Skeletal muscle cell (primary cell): Measurements from ENCODE around the gene VTCN1.
"Not testable (repeated sequence)": the region's sequence is repeated elsewhere in the genome, so short reads cannot be mapped to it uniquely, and the experiment has no call there.

Experiments used
- DNase-seq: peaks from one replicate; pipeline ENCODE4 v3.0.0-alpha.2; 2010; ENCODE audit warnings: low read depth
- H3K4me3 ChIP-seq: 2 replicates; pipeline ENCODE4 v1.5.1; 2011; ENCODE audit warnings: low read depth, mild to moderate bottlenecking, control low read depth, low read length, moderate library complexity

The VTCN1 gene

GRCh38 chr1:117171900-117172511 lies 38.7 kb downstream of the VTCN1 start:
- peak; percentile 73 for DNase-seq
- H3K4me3 ChIP-seq: no peak overlapping the region

- H3K4me3 ChIP-seq: no peak overlapping the region
- DNase-seq: no peak
These were observed 40.7 kb downstream of the VTCN1 start for GRCh38 chr1:117169871-117170596.

GRCh38 chr1:117167402-117167801 lies 43.3 kb downstream of the VTCN1 start:
- H3K4me3 ChIP-seq: no peak overlapping the region
- no peak for DNase-seq

- no peak overlapping the region for H3K4me3 ChIP-seq
- no peak for DNase-seq
These were observed 44.7 kb downstream of the VTCN1 start for GRCh38 chr1:117166076-117166475.

- no peak for DNase-seq
These were observed 46.5 kb downstream of the VTCN1 start for GRCh38 chr1:117164209-117164608.

GRCh38 chr1:117162816-117163215 lies 47.9 kb downstream of the VTCN1 start:
- no peak overlapping the region for H3K4me3 ChIP-seq
- peak; percentile 41 for DNase-seq

More at GRCh38 chr1:117164209-117164608, 46.5 kb downstream of the VTCN1 start:
- no peak overlapping the region for H3K4me3 ChIP-seq

GRCh38 chr1:117161887-117162286 lies 48.8 kb downstream of the VTCN1 start:
- no peak overlapping the region for H3K4me3 ChIP-seq
- no peak for DNase-seq

GRCh38 chr1:117151305-117151704 lies 59.4 kb downstream of the VTCN1 start:
- not testable (repeated sequence) for H3K4me3 ChIP-seq, DNase-seq

- H3K4me3 ChIP-seq: no peak overlapping the region
- no peak for DNase-seq
These were observed 60.4 kb downstream of the VTCN1 start for GRCh38 chr1:117150316-117150715.

- no peak for DNase-seq
These were observed 62.7 kb downstream of the VTCN1 start for GRCh38 chr1:117147856-117148588.

GRCh38 chr1:117147341-117147831 lies 63.3 kb downstream of the VTCN1 start:
- H3K4me3 ChIP-seq: no peak overlapping the region
- no peak for DNase-seq

More at GRCh38 chr1:117147856-117148588, 62.7 kb downstream of the VTCN1 start:
- no peak overlapping the region for H3K4me3 ChIP-seq

GRCh38 chr1:117146575-117147340 lies 64.0 kb downstream of the VTCN1 start:
- H3K4me3 ChIP-seq: no peak overlapping the region
- peak; percentile 86 for DNase-seq

GRCh38 chr1:117146072-117146471 lies 64.7 kb downstream of the VTCN1 start:
- no peak overlapping the region for H3K4me3 ChIP-seq
- no peak for DNase-seq

- no peak for DNase-seq
- H3K4me3 ChIP-seq: no peak overlapping the region
These were observed 66.9 kb downstream of the VTCN1 start for GRCh38 chr1:117143871-117144270.

GRCh38 chr1:117143172-117143571 lies 67.6 kb downstream of the VTCN1 start:
- no peak overlapping the region for H3K4me3 ChIP-seq
- no peak for DNase-seq

GRCh38 chr1:117142200-117142599 lies 68.5 kb downstream of the VTCN1 start:
- H3K4me3 ChIP-seq: no peak overlapping the region
- no peak for DNase-seq

GRCh38 chr1:117138561-117138960 lies 72.2 kb downstream of the VTCN1 start:
- H3K4me3 ChIP-seq: no peak overlapping the region
- DNase-seq: no peak

GRCh38 chr1:117138106-117138505 lies 72.6 kb downstream of the VTCN1 start:
- no peak for DNase-seq
- no peak overlapping the region for H3K4me3 ChIP-seq

GRCh38 chr1:117137281-117137855 lies 73.4 kb downstream of the VTCN1 start:
- no peak overlapping the region for H3K4me3 ChIP-seq
- no peak for DNase-seq
